Motor neuron (in vitro differentiated cells): ENCODE results near the gene STK25. TPM values are rescaled to one million over a fixed set of nuclear protein-coding genes. Genes with fewer than 3 reads are reported as not detected.
"Not testable (repeated sequence)": the region's sequence is repeated elsewhere in the genome, so short reads cannot be mapped to it uniquely, and the experiment has no call there.

Experiments used
- ATAC-seq, 8 experiments: fragments of 200-7000 bp; cut with Tn5 transposase; replicated peaks in 6 of 8; 2 replicates each; pipeline ENCODE4 v1.8.0; 2021; ENCODE audit warnings: mild to moderate bottlenecking in 8 of 8, moderate library complexity in 8 of 8
- H3K27ac ChIP-seq, 2 donors: fragments of 250-450 bp; sonication (Bioruptor Pico); 2 replicates each; pipeline ENCODE4 v1.9.0; 2021; ENCODE audit warnings: antibody characterized with exemption in 2 of 2, mild to moderate bottlenecking in 2 of 2, moderate library complexity in 1 of 2
- H3K4me1 ChIP-seq, 2 donors: fragments of 250-450 bp; sonication (Bioruptor Pico); replicated peaks in 1 of 2; 2 replicates each; pipeline ENCODE4 v1.6.1; 2021; ENCODE audit warnings: antibody characterized with exemption in 2 of 2, mild to moderate bottlenecking in 2 of 2, moderate library complexity in 1 of 2
- H3K4me3 ChIP-seq, 5 donors: fragments of 250-450 bp; sonication (Bioruptor Pico); 2 replicates each; pipeline ENCODE4 v1.9.0; 2021; ENCODE audit warnings: antibody characterized with exemption in 5 of 5, mild to moderate bottlenecking in 5 of 5, moderate library complexity in 4 of 5
- WGBS, 10 experiments: fragments of 450-650 bp; shearing (Covaris generic); methylation state at CpG; one replicate each; pipeline ENCODE4 v1.0.0; 2022; 5-methylcytosine and 5-hydroxymethylcytosine counted together
- in situ Hi-C, 9 experiments: fragments of 400-800 bp; cut with MboI; loops; one replicate each; pipeline ENCODE4 v1.15.0; 2021; ENCODE audit warnings: low sequenced_read_pairs in 9 of 9, low pct_unique_long_range_greater_than_20kb in 2 of 9; ENCODE audit not compliant: unreplicated experiment in 9 of 9
- total RNA-seq, 8 experiments: library from RNA; unstranded; fragments of 300-600 nt; gene quantifications; 2 replicates each; pipeline versions ENCODE4 v1.2.3 to v1.2.4, GENCODE V29; 2022

Gene STK25
- total RNA-seq, 8 experiments from 2014 or later = 55.7 to 130 (median 103) TPM

- in situ Hi-C loops = no loop called here
- no peak overlapping the region for H3K4me3 ChIP-seq
- no peak overlapping the region for H3K27ac ChIP-seq
- H3K4me1 ChIP-seq = no peaks in the 10 kb centered on the region
- 52 to 90% (median 72%) methylated on average over 2 to 6 of the region's 17 CpGs; no CpG with 5 or more reads in 5 of the 10 experiments for WGBS, 10 experiments
- ATAC-seq = no peak
These were observed 26.5 kb upstream of the STK25 start for GRCh38 chr2:241534701-241535375.

GRCh38 chr2:241534293-241534692, 25.9 kb upstream of the STK25 start:
- in situ Hi-C loops = no loop called here
- Histone ChIP-seq H3K4me1 (no peaks in the 10 kb centered on the region), H3K4me3 (no peak overlapping the region), H3K27ac (no peak overlapping the region)
- ATAC-seq = no peak
- WGBS, 10 experiments = 59 to 80% (median 68%) methylated on average over 1 to 5 of the region's 7 CpGs; no CpG with 5 or more reads in 5 of the 10 experiments

- Histone ChIP-seq H3K27ac (no peak overlapping the region), H3K4me1 (no peaks in the 10 kb centered on the region), H3K4me3 (no peak overlapping the region)
- WGBS, 10 experiments = 38 to 95% (median 83%) methylated on average over 2 to 4 of the region's 26 CpGs; no CpG with 5 or more reads in 6 of the 10 experiments
- in situ Hi-C loops = no loop called here
- ATAC-seq = no peak
These were observed 24.6 kb upstream of the STK25 start for GRCh38 chr2:241532733-241533601.

DNA sequence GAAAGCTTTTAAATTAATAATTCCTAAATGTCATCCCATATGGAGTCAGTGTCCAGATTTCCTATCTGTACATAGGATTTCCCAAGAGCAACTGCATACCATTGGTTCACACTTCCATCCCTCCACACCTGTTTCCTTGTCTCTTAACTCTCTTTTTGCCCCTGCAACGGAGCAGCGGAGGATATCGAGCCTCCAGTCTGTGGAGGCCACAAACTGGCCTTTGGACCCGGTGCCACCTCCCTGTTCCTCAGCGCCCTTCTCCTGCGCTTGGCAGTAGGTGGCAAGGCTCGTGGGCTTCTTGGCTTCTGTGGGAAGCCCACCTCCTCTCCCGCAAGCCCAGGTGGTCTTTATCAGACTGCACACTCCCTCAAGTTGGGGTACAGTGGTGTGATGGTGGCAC, 23.8 kb upstream of the STK25 start:
- in situ Hi-C loops = no loop called here
- no peaks in the 10 kb centered on the region for H3K4me1 ChIP-seq
- 80 to 87% (median 82%) methylated on average over 1 to 4 of the region's 8 CpGs; no CpG with 5 or more reads in 6 of the 10 experiments for WGBS, 10 experiments
- no peak for ATAC-seq
- no peak overlapping the region for H3K27ac ChIP-seq
- no peak overlapping the region for H3K4me3 ChIP-seq

GRCh38 chr2:241531161-241531722, 22.9 kb upstream of the STK25 start:
- Histone ChIP-seq H3K4me3 (no peak overlapping the region), H3K27ac (no peak overlapping the region), H3K4me1 (no peaks in the 10 kb centered on the region)
- WGBS, 10 experiments = 36 to 84% (median 65%) methylated on average over 4 to 9 of the region's 13 CpGs; no CpG with 5 or more reads in 5 of the 10 experiments
- in situ Hi-C loops = no loop called here
- ATAC-seq = no peak

DNA sequence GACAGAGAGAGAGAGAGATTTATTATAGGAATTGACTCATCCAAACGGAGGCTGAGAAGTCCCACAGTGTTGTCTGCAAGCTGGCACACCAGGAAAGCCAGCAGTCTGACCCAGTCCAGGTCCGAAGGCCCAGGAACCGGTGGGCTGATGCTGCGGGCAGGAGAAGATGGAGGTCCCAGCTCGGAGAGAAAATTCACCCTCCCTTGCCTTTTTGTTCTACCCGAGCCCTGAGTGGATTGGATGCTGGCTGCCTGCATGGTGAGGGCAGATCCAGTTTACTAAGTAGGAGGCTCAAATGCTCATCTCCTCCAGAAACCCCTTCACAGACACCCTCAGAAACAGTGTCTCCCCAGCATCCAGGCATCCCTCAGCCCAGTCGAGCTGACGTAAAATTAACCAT, 22.2 kb upstream of the STK25 start:
- 0 to 84% (median 75%) methylated on average over 1 to 7 of the region's 8 CpGs; no CpG with 5 or more reads in 2 of the 10 experiments for WGBS, 10 experiments
- in situ Hi-C loops = no loop called here
- H3K4me1 ChIP-seq = no peaks in the 10 kb centered on the region
- no peak for ATAC-seq
- no peak overlapping the region for H3K27ac ChIP-seq
- H3K4me3 ChIP-seq = no peak overlapping the region

DNA sequence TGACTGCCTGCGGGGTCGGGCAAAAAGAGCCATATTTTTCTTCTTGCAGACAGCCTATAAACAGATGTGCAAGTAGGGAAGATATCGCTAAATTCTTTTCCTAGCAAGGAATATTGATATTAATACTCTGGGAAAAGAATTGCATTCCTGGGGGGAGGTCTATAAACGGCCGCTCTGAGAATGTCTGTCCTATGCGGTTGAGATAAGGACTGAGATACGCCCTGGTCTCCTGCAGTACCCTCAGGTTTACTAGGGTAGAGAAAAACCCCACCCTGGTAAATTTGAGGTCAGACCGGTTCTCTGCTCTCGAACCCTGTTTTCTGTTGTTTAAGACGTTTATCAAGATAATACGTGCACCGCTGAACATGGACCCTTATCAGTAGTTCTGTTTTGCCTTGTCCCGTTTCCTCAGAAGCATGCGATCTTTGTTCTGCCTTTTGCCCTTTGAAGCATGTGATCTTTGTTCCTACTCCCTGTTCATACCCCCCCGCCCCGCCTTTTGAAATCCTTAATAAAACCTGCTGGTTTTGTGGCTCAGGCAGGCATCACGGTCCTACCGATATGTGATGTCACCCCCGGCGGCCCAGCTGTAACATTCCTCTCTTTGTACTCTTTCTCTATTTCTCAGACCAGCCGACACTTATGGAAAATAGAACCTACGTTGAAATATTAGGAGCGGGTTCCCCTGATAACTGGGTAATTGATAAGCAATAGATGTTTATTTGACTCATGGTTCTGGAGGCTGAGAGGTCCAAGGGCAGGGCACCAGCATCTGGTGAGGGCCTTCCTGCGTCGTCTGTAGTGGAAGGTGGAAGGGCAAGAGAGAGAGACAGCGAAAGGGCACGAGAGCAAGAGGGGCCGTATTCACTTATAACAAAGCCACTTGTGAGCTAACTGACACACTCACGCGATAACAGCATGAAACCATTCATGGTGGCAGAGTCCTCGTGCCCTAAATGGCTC, 17.7 kb upstream of the STK25 start:
- H3K4me1 ChIP-seq, in situ Hi-C loops, H3K27ac ChIP-seq, H3K4me3 ChIP-seq, ATAC-seq: not testable (repeated sequence)
- 0 to 97% (median 89%) methylated on average over 1 to 31 of the region's 31 CpGs; no CpG with 5 or more reads in 1 of the 10 experiments for WGBS, 10 experiments

DNA sequence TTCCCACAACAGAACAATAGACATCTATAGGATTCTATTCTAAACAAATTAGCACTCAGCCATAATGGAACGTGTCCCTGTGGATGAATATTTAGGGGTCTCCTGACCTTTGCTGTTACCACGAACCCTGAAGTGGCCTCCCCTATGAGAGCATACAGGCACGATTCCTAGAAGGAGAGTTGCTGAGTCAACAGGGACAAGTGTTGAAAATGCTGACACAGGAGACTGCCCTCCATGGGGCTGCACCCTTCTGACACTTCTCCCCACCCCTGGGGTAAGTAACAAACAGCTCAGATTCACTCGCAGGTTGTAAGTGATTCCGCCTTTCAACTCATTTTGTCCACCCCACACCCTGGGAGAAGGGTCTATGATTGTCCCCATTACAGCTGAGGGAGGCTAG, 14.1 kb upstream of the STK25 start:
- no peak for ATAC-seq
- Histone ChIP-seq H3K4me3 (no peak overlapping the region), H3K27ac (no peak overlapping the region), H3K4me1 (no peaks in the 10 kb centered on the region)
- WGBS, 10 experiments = 38 to 100% (median 52%) methylated on average over 1 to 3 of the region's 5 CpGs; no CpG with 5 or more reads in 5 of the 10 experiments
- in situ Hi-C loops = no loop called here

DNA sequence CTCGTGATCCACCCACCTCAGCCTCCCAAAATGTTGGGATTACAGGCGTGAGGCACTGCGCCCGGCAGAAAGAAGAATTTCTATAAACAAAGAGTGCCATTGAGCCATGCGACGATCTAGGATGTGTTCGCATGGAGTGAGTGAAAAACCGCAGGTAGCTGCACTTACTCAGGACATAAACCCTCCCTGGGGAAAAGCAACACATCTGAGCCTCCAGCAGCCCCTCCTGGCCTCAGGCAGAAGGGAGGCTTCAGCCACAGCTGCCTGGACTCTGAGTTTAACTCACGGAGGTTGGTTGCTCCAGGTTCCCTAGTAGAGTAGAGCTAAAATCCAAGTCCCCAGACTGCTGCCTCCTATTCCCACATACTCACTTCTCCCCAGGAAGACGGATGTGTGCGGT, 11.3 kb upstream of the STK25 start:
- 20 to 100% (median 67%) methylated on average over 1 to 6 of the region's 11 CpGs; no CpG with 5 or more reads in 3 of the 10 experiments for WGBS, 10 experiments
- in situ Hi-C loops = no loop called here
- no peak overlapping the region for H3K27ac ChIP-seq
- no peak for ATAC-seq
- H3K4me3 ChIP-seq = no peak overlapping the region
- no peaks in the 10 kb centered on the region for H3K4me1 ChIP-seq

GRCh38 chr2:241517297-241517696, 8.9 kb upstream of the STK25 start:
- Histone ChIP-seq H3K4me3 (no peak overlapping the region), H3K27ac (no peak overlapping the region), H3K4me1 (no peaks in the 10 kb centered on the region)
- ATAC-seq = no peak
- 60 to 100% (median 80%) methylated on average over 2 to 6 of the region's 6 CpGs; no CpG with 5 or more reads in 4 of the 10 experiments for WGBS, 10 experiments
- in situ Hi-C loops = no loop called here

GRCh38 chr2:241516520-241516965, 8.2 kb upstream of the STK25 start:
- no peak overlapping the region for H3K4me3 ChIP-seq
- WGBS, 10 experiments = 80 to 100% (median 83%) methylated on average over 1 of the region's 3 CpGs; no CpG with 5 or more reads in 5 of the 10 experiments
- no peaks in the 10 kb centered on the region for H3K4me1 ChIP-seq
- ATAC-seq = no peak
- in situ Hi-C loops = no loop called here
- no peak overlapping the region for H3K27ac ChIP-seq

DNA sequence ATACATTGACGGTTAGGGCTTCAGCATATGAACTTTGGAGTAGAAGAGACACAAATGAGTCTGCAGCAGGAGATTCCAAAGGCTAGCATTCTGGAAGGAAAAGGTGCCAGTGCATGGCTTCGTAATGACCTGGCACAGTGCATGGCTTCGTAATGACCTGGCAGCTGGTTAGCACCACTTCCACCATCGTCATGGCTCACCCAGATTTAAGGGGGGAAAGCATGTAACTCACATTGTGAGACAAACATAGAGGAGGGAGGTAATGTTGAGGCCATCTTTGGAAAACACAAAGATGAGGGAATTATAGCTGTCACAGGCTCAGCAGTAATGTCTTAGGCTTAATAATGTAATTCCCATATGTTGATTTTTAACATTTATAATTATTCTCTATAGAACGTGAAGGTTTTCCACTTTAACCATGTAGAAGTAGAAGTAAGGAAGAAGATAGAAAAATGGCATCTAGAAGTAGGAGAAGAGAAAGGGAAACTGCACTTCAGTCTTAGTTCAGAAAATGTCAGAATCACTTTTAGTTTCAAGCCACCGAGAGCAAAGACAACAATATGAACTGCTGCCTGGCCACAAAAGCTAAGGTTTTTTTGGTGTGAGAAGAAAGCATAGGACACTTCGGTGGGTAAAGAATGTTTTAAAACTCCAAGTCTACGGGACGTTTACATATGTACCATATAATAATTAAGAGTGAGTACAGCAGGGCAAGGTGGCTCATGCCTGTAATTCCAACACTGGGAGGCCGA, 6.8 kb upstream of the STK25 start:
- Histone ChIP-seq H3K27ac (no peak overlapping the region), H3K4me3 (no peak overlapping the region), H3K4me1 (no peaks in the 10 kb centered on the region)
- in situ Hi-C loops = no loop called here
- no peak for ATAC-seq
- WGBS, 10 experiments = 40 to 92% (median 73%) methylated on average over 3 to 9 of the region's 10 CpGs
